HFFc6 (cell line): ENCODE measurements around the gene MOGAT3. TPM values are rescaled to one million over a fixed set of nuclear protein-coding genes. Genes with fewer than 3 reads are reported as not detected.
"Not testable (repeated sequence)": the region's sequence is repeated elsewhere in the genome, so short reads cannot be mapped to it uniquely, and the experiment has no call there.

ENCODE experiments used
- DNase-seq: peaks from one replicate; pipeline ENCODE4 v3.0.0-alpha.2; 2018
- H3K27ac Mint-ChIP-seq: 2 replicates; pipeline ENCODE4 v1.8.0; 2020; ENCODE audit warnings: mild to moderate bottlenecking, mixed read lengths
- H3K27me3 Mint-ChIP-seq: 2 replicates; pipeline ENCODE4 v1.8.0; 2021; ENCODE audit warnings: mild to moderate bottlenecking, moderate library complexity, mixed read lengths; ENCODE audit not compliant: insufficient read depth
- H3K36me3 Mint-ChIP-seq: 2 replicates; pipeline ENCODE4 v1.8.0; 2021; ENCODE audit warnings: low read depth, mixed read lengths
- H3K4me1 Mint-ChIP-seq: 2 replicates; pipeline ENCODE4 v1.8.0; 2020; ENCODE audit warnings: low read depth, mixed read lengths
- H3K4me3 Mint-ChIP-seq: 2 replicates; pipeline ENCODE4 v1.8.0; 2020; ENCODE audit warnings: mild to moderate bottlenecking, moderate library complexity, mixed read lengths
- H3K9me3 Mint-ChIP-seq: 2 replicates; pipeline ENCODE4 v1.8.0; 2020; ENCODE audit warnings: mild to moderate bottlenecking, mixed read lengths
- CTCF ChIP-seq: fragments of 200-600 bp; sonication (generic); IDR thresholded peaks from 2 replicates; pipeline ENCODE4 v1.5.0; 2021; ENCODE audit warnings: antibody characterized with exemption, mild to moderate bottlenecking
- total RNA-seq, 6 experiments: library from RNA; stranded (reverse); fragmentation: NEBNext Ultra II Directional; extraction: Animal tissue kit (Norgen Biotek cat#: 25700); gene quantifications; 2 replicates in 1 of 6; 3 replicates in 5 of 6; pipeline ENCODE4 v1.2.3, GENCODE V29; 2021

Gene MOGAT3
- total RNA-seq, 6 experiments from 2014 or later, result not detected

GRCh38 chr7:101201695-101202602, 1.1 kb upstream of the MOGAT3 start:
- Mint-ChIP-seq H3K4me1 (no peaks in the 10 kb centered on the region), H3K4me3 (no peak overlapping the region), H3K27ac (no peak overlapping the region), H3K36me3 (no peaks in the 10 kb centered on the region), H3K27me3 (peaks cover 18% of the 10 kb centered on the region), H3K9me3 (no peaks in the 10 kb centered on the region)
- DNase-seq, result no peak
- TF ChIP-seq CTCF, result no peak

GRCh38 chr7:101200504-101200861, 353 bp downstream of the MOGAT3 start:
- H3K9me3 Mint-ChIP-seq, result no peaks in the 10 kb centered on the region
- no peak for TF ChIP-seq CTCF
- H3K4me1 Mint-ChIP-seq, result no peaks in the 10 kb centered on the region
- no peak overlapping the region for H3K4me3 Mint-ChIP-seq
- no peak for DNase-seq
- peaks cover 23% of the 10 kb centered on the region for H3K27me3 Mint-ChIP-seq
- no peaks in the 10 kb centered on the region for H3K36me3 Mint-ChIP-seq
- H3K27ac Mint-ChIP-seq, result no peak overlapping the region

GRCh38 chr7:101199522-101199921, 1.3 kb downstream of the MOGAT3 start:
- DNase-seq, H3K36me3 Mint-ChIP-seq, H3K27ac Mint-ChIP-seq, H3K9me3 Mint-ChIP-seq, H3K4me3 Mint-ChIP-seq, H3K4me1 Mint-ChIP-seq: not testable (repeated sequence)
- H3K27me3 Mint-ChIP-seq, result peaks cover 30% of the 10 kb centered on the region

- Mint-ChIP-seq H3K27ac (no peak overlapping the region), H3K27me3 (peaks cover 31% of the 10 kb centered on the region), H3K4me3 (no peak overlapping the region), H3K36me3 (no peaks in the 10 kb centered on the region), H3K4me1 (no peaks in the 10 kb centered on the region), H3K9me3 (no peaks in the 10 kb centered on the region)
- TF ChIP-seq CTCF, result no peak
- DNase-seq, result no peak
These were observed 2.4 kb downstream of the MOGAT3 start for GRCh38 chr7:101198476-101198875.

- Mint-ChIP-seq H3K27me3 (peaks cover 33% of the 10 kb centered on the region), H3K9me3 (no peaks in the 10 kb centered on the region), H3K4me3 (no peak overlapping the region), H3K27ac (no peak overlapping the region), H3K36me3 (no peaks in the 10 kb centered on the region), H3K4me1 (no peaks in the 10 kb centered on the region)
- TF ChIP-seq CTCF, result no peak
- no peak for DNase-seq
These were observed 2.8 kb downstream of the MOGAT3 start for GRCh38 chr7:101197991-101198390.

GRCh38 chr7:101195884-101196283, 5.0 kb downstream of the MOGAT3 start:
- H3K4me3 Mint-ChIP-seq, result no peak overlapping the region
- no peaks in the 10 kb centered on the region for H3K4me1 Mint-ChIP-seq
- no peaks in the 10 kb centered on the region for H3K9me3 Mint-ChIP-seq
- peaks cover 26% of the 10 kb centered on the region for H3K27me3 Mint-ChIP-seq
- no peak for TF ChIP-seq CTCF
- DNase-seq, result no peak
- H3K27ac Mint-ChIP-seq, result no peak overlapping the region
- H3K36me3 Mint-ChIP-seq, result no peaks in the 10 kb centered on the region
